Large intestine (tissue), 3 donors: ENCODE measurements around the gene NEK6. TPM values are rescaled to one million over a fixed set of nuclear protein-coding genes. Genes with fewer than 3 reads are reported as not detected.

Experiments used
- DNase-seq, 2 donors: peaks; one replicate each; pipeline versions ENCODE4 v3.0.0 to v3.0.0-alpha.2; 2013
- H3K27ac ChIP-seq: one replicate; pipeline ENCODE4 v1.5.1; 2013; ENCODE audit warnings: low read length
- H3K27me3 ChIP-seq: 2 replicates; pipeline ENCODE4 v1.6.1; 2013; ENCODE audit warnings: low read length; ENCODE audit not compliant: control insufficient read depth, insufficient read depth
- H3K36me3 ChIP-seq: 2 replicates; pipeline ENCODE4 v1.6.1; 2013; ENCODE audit warnings: low read length; ENCODE audit not compliant: control insufficient read depth, insufficient read depth
- H3K4me1 ChIP-seq: one replicate; pipeline ENCODE4 v1.6.1; 2013; ENCODE audit warnings: low read length; ENCODE audit not compliant: control insufficient read depth, insufficient read depth
- H3K4me3 ChIP-seq: one replicate; pipeline ENCODE4 v1.5.1; 2013; ENCODE audit warnings: low read length
- H3K9me3 ChIP-seq: one replicate; pipeline ENCODE4 v1.6.1; 2013; ENCODE audit warnings: mild to moderate bottlenecking, low read depth, low read length, moderate library complexity; ENCODE audit not compliant: control insufficient read depth
- WGBS: methylation state at CpG from one replicate; pipeline ENCODE4 v1.1.5; 2013; ENCODE audit warnings: low lambda C conversion rate; ENCODE audit not compliant: insufficient coverage; 5-methylcytosine and 5-hydroxymethylcytosine counted together
- polyA plus RNA-seq: library from polyadenylated mRNA; unstranded; fragments of 120-200 nt; gene quantifications from one replicate; pipeline ENCODE4 v1.2.1, GENCODE V29; 2013

The NEK6 gene
- polyA plus RNA-seq, 1 donor, result 28.2 TPM

DNA sequence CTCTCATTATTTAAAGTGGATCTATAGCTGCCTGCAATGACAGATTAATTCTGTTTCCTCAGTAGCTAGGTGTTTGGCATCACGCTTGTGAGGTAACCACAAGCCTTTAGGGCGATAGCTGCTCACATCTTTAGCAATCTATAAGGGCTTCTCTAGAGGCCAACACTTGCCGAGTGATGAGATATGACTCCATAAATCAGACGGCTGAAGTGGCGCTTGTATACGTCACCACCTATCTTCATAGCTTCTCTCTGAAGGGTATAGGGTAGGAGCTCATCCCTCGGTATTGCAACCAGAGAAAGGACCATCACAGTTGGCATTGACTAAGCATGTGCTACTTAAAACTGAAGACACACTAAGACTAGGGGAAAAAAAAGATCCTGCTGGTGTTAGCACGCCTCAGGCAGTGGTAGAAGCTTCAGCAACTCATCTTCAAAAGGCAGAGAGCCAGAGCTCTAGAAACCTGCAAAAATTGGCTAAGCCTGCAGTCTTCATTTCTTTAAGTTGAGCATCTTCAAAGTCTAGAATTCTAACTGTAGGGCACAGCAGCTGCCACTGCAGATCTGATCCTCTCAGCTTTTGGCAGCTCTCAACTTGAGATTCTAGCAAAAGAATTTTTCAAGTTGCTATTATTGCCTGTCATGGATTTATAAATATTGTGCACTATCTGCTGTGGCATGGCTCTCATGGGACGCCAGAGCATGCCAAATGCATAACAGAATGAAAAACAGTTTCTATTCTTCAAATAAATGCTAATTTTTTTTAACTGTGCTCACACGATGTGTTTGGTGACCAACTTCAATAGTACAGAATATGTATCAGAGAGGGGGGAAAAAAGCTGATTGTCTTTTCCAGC lies 120.0 kb downstream of the NEK6 start:
- no peak for DNase-seq
- 93% methylated on average over 3 of the region's 10 CpGs for whole genome bisulfite sequencing
- H3K27ac ChIP-seq, result no peak overlapping the region
- H3K4me3 ChIP-seq, result no peak overlapping the region
- no peaks in the 10 kb centered on the region for H3K4me1 ChIP-seq
- H3K27me3 ChIP-seq, result no peaks in the 10 kb centered on the region
- H3K9me3 ChIP-seq, result peaks cover 5% of the 10 kb centered on the region
- H3K36me3 ChIP-seq, result peaks cover 21% of the 10 kb centered on the region

DNA sequence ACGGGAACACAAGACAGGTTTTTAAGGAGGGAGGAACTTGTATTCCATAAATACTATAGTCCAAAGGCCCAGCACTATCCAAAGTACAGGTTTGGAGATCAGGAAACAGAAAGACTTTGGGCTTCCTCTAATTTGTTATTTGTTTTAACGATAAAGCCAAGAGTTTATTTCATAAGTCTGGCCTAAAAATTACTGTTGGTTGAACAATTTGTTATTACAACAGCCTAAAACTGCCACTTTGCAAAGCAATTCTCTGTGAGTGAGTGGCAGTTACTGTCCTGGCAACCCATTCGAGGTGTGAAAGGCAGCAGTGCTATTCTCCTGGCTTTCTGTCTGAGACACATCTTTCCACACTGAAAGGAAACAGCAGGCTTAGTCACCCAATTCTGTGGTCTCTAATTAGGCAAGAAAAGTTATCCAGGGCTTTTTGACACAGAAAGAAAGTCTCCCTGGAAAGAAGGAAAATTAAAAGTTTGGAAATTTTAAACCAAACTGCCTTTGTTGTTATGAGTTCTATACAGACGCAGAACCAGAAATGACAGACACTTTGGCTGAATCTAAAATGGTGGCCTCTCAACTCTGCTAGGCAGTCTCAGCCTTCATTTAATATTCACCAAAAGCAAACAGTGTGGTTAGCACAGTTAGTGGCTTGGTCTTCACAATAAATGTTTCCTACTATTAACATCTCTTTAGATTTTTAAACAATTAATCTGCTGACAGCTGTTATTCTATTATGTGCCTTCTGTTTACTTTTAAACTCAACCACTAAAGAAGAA lies 123.6 kb downstream of the NEK6 start:
- Histone ChIP-seq H3K36me3 (peaks cover 26% of the 10 kb centered on the region), H3K27ac (no peak overlapping the region)
- WGBS, result 100% methylated on average over 1 of the region's 4 CpGs

DNA sequence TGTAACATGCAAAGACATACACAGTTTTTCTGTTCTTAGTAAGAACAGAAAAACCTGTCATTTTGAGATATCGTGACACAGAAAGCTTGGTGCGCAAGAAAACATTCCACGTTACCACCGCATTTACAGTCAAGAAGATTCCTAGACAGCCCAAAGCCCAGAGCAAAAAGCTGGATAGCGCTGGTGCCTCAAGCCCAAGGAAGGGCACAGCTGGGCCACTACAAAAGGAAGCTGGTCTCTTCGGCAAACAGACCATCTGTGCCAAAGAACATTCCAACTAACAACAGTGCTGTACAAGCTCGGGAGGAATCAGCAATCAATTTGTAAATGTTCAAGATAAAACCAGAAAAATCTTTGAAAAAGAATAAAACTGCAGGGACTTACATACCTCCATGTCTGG lies 126.5 kb downstream of the NEK6 start:
- Histone ChIP-seq H3K27ac (no peak overlapping the region), H3K9me3 (no peaks in the 10 kb centered on the region), H3K27me3 (no peaks in the 10 kb centered on the region), H3K4me1 (peaks cover 18% of the 10 kb centered on the region), H3K36me3 (peaks cover 26% of the 10 kb centered on the region), H3K4me3 (no peak overlapping the region)
- WGBS, result 60% methylated on average over 2 of the region's 7 CpGs
- DNase-seq, result no peak

More for the DNA sequence above, 123.6 kb downstream of the NEK6 start:
- Histone ChIP-seq H3K27me3 (no peaks in the 10 kb centered on the region), H3K4me1 (peaks cover 1% of the 10 kb centered on the region), H3K9me3 (no peaks in the 10 kb centered on the region), H3K4me3 (no peak overlapping the region)
- DNase-seq, result no peak

GRCh38 chr9:124384846-124385245 lies 127.1 kb downstream of the NEK6 start:
- DNase-seq, result no peak
- no CpG with 5 or more reads among the region's 5 CpGs for WGBS
- Histone ChIP-seq H3K27me3 (no peaks in the 10 kb centered on the region), H3K36me3 (peaks cover 26% of the 10 kb centered on the region), H3K9me3 (no peaks in the 10 kb centered on the region), H3K27ac (no peak overlapping the region), H3K4me1 (peaks cover 18% of the 10 kb centered on the region), H3K4me3 (no peak overlapping the region)

DNA sequence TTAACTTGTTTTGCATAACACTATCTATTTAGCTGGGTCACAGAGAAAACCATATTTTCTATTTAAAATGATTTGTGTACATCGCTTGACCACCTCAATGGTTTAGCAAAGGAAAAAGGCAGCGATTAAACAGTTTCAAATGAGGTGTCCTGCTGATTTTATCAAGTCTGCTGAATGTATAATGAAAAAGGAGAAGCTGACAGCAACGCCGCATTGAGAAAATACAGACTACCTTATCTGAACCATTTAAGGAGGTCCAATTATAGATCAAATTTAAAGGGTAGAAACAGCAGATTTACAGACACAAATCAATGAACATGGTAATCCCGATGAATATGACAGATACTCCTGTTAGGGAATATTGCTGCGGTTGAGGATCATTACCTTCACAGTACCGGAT lies 127.9 kb downstream of the NEK6 start:
- H3K4me1 ChIP-seq, result peaks cover 19% of the 10 kb centered on the region
- H3K27me3 ChIP-seq, result no peaks in the 10 kb centered on the region
- no peaks in the 10 kb centered on the region for H3K9me3 ChIP-seq
- H3K4me3 ChIP-seq, result no peak overlapping the region
- DNase-seq, result no peak
- H3K36me3 ChIP-seq, result peaks cover 21% of the 10 kb centered on the region
- H3K27ac ChIP-seq, result no peak overlapping the region
- no CpG with 5 or more reads among the region's 7 CpGs for WGBS

DNA sequence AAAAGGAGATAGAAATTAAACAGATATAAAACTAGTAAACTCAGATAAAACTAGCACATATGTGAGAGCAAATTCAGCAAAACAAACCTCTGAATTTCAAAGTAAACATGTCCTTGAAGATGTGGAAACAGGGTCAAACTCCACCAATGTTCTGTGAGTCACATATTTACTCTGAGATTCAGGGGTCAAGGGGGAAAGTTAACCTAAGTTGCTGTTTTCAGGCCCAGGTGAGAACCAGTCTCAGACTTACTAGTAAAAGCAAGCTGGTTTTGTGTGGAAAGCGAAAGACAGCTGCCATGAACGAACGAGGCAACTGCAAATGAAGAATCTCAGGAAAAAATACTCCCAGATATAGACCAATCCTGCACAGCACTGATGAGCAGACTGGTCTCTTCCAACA lies 128.5 kb downstream of the NEK6 start:
- no peaks in the 10 kb centered on the region for H3K27me3 ChIP-seq
- H3K36me3 ChIP-seq, result peaks cover 18% of the 10 kb centered on the region
- H3K27ac ChIP-seq, result peak overlapping the region; percentile 58
- no CpG with 5 or more reads among the region's 3 CpGs for WGBS
- peaks cover 22% of the 10 kb centered on the region for H3K4me1 ChIP-seq
- no peaks in the 10 kb centered on the region for H3K9me3 ChIP-seq
- no peak overlapping the region for H3K4me3 ChIP-seq
- DNase-seq, result peak; percentile 60 to 77

DNA sequence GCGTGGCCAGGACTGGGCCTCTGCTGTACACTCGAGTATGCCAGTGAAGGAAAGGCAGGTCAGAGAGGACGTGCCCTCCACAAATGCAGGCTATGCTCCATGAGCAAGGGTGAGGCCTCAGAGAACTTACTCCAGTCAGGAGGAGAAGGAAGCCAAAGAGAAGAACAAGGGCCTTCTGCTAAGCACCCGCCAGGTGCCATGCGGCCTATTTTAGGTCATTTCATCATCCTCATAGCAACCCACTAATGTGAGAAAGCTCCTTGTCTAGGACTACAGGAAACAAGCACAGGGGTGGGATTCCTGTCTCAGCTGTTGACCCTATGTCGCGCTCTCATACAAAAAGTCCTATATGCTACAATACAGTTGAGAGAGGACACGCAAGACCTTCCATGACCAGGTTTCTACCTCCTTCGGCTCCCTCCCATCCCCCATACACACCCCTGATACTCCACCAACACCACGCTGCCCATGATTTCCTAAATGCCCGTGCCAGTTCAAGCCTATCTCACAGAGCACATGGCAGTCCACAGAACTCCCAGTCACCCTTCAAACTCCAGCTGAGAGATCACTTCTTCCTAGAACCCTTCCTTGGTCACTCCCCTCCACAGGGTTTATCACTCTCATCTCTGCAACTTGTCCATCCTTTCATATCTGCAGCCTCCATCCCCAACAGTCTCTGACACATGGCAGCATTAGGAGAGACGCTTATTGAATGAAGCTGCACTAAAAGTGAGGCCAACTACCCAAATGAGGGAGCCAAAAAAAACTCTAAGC lies 130.7 kb downstream of the NEK6 start:
- 100% methylated on average over 1 of the region's 12 CpGs for WGBS

GRCh38 chr9:124389146-124389939 lies 131.6 kb downstream of the NEK6 start:
- no CpG with 5 or more reads among the region's 7 CpGs for WGBS
- H3K9me3 ChIP-seq, result no peaks in the 10 kb centered on the region
- no peak for DNase-seq
- peaks cover 22% of the 10 kb centered on the region for H3K4me1 ChIP-seq
- H3K27ac ChIP-seq, result no peak overlapping the region
- H3K4me3 ChIP-seq, result no peak overlapping the region
- H3K27me3 ChIP-seq, result no peaks in the 10 kb centered on the region
- H3K36me3 ChIP-seq, result peaks cover 14% of the 10 kb centered on the region

More for the DNA sequence above, 130.7 kb downstream of the NEK6 start:
- Histone ChIP-seq H3K4me1 (peaks cover 22% of the 10 kb centered on the region), H3K27me3 (no peaks in the 10 kb centered on the region), H3K4me3 (no peak overlapping the region), H3K36me3 (peaks cover 14% of the 10 kb centered on the region), H3K9me3 (no peaks in the 10 kb centered on the region), H3K27ac (no peak overlapping the region)
- no peak for DNase-seq

DNA sequence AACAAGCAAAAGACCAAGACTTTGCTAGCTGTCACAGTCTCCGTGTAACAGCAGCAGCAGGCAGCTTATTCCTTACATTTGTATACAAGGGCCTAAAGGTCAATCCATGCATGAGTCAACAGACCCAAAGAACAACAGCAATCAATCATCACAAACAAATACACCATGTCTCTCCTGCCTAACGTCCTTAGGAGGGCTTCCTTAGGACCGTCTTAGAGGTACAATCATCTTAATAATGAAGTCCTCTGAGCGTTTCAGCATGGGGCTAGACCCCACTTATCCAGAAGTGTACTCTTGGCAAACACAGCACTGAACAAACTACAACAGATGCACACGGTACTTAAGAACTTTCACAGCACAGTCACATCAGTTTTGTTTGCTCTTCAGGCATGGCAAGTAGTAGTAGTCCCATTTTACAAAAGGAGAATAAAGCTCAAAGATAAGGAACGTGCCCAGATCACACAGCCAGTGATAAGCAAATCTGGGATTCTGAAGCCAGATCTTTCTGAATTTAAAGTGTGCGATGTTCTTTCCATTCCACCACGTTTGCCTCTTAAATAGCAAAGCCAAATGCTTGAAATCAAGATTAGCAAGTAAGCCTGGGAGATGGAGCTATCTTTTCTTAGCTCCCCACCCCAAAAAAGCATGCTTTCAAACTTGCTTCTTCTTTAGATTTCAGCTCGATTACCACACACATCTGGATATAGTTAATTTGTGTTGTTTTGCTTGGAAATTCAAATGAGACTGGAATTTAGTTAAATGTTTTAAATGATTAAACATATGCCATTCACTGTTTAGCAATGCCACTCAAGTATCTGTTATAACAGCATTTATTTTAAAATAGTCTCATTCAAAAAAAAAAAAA lies 133.3 kb downstream of the NEK6 start:
- peak in 1 of 2 donors; percentile 14 for DNase-seq
- H3K4me3 ChIP-seq, result no peak overlapping the region
- no peaks in the 10 kb centered on the region for H3K9me3 ChIP-seq
- H3K27ac ChIP-seq, result no peak overlapping the region
- H3K27me3 ChIP-seq, result no peaks in the 10 kb centered on the region
- peaks cover 22% of the 10 kb centered on the region for H3K4me1 ChIP-seq
- peaks cover 14% of the 10 kb centered on the region for H3K36me3 ChIP-seq
- no CpG with 5 or more reads among the region's 9 CpGs for WGBS
